Liver (tissue), 9 donors: Measurements from ENCODE around the gene DNM2. TPM values are rescaled to one million over a fixed set of nuclear protein-coding genes. Genes with fewer than 3 reads are reported as not detected.

Experiments
- DNase-seq: peaks from one replicate; pipeline ENCODE4 v3.0.0-alpha.2; 2017; ENCODE audit warnings: low spot score
- H3K27ac ChIP-seq, 2 donors: one replicate each; pipeline ENCODE4 v1.7.0; 2013; ENCODE audit warnings: inconsistent platforms in 2 of 2, low read length in 2 of 2, control low read depth in 1 of 2, low read depth in 1 of 2, mild to moderate bottlenecking in 1 of 2
- H3K27me3 ChIP-seq, 4 donors: one replicate each; pipeline versions ENCODE4 v1.6.1 to v1.7.0; 2013; ENCODE audit warnings: low read length in 3 of 4, inconsistent platforms in 1 of 4, mild to moderate bottlenecking in 1 of 4, moderate library complexity in 1 of 4; ENCODE audit not compliant: control insufficient read depth in 4 of 4, insufficient read depth in 4 of 4
- H3K36me3 ChIP-seq, 4 donors: one replicate each; pipeline versions ENCODE4 v1.6.1 to v1.7.0; 2013; ENCODE audit warnings: low read length in 3 of 4, mild to moderate bottlenecking in 3 of 4, low read depth in 1 of 4, moderate library complexity in 1 of 4; ENCODE audit not compliant: control insufficient read depth in 4 of 4, insufficient read depth in 3 of 4
- H3K4me1 ChIP-seq, 4 donors: one replicate each; pipeline versions ENCODE4 v1.6.1 to v1.7.0; 2013; ENCODE audit warnings: low read length in 3 of 4, mild to moderate bottlenecking in 3 of 4, moderate library complexity in 1 of 4; ENCODE audit not compliant: control insufficient read depth in 4 of 4, insufficient read depth in 4 of 4
- H3K4me3 ChIP-seq, 3 donors: one replicate each; pipeline versions ENCODE4 v1.6.1 to v1.7.0; 2013; ENCODE audit warnings: low read length in 3 of 3, control low read depth in 1 of 3, low read depth in 1 of 3, mild to moderate bottlenecking in 1 of 3
- H3K9ac ChIP-seq, 2 donors: one replicate each; pipeline ENCODE4 v1.7.0; 2013; ENCODE audit warnings: low read length in 2 of 2, mild to moderate bottlenecking in 2 of 2, moderate library complexity in 2 of 2, control low read depth in 1 of 2, low read depth in 1 of 2
- H3K9me3 ChIP-seq, 4 donors: one replicate each; pipeline versions ENCODE4 v1.6.1 to v1.7.0; 2013; ENCODE audit warnings: low read length in 3 of 4; ENCODE audit not compliant: control insufficient read depth in 4 of 4
- EGR1 ChIP-seq, 2 donors: IDR thresholded peaks; 2 replicates each; pipeline ENCODE4 v1.6.1; 2016 to 2018; ENCODE audit warnings: antibody characterized with exemption in 2 of 2, low read depth in 2 of 2
- FOXA1 ChIP-seq: IDR thresholded peaks from 2 replicates; pipeline ENCODE4 v1.6.1; 2016; ENCODE audit warnings: antibody characterized with exemption
- FOXA2 ChIP-seq: IDR thresholded peaks from 2 replicates; pipeline ENCODE4 v1.6.1; 2016; ENCODE audit warnings: antibody characterized with exemption
- GABPA ChIP-seq, 2 donors: IDR thresholded peaks in 1 of 2; conservative IDR thresholded peaks in 1 of 2; 2 replicates each; pipeline ENCODE4 v1.6.1; 2016; ENCODE audit warnings: antibody characterized with exemption in 2 of 2, mild to moderate bottlenecking in 1 of 2, moderate library complexity in 1 of 2
- HNF4A ChIP-seq, 2 donors: conservative IDR thresholded peaks; 2 replicates each; pipeline ENCODE4 v1.6.1; 2016; ENCODE audit warnings: antibody characterized with exemption in 2 of 2, mild to moderate bottlenecking in 2 of 2
- HNF4G ChIP-seq: IDR thresholded peaks from 2 replicates; pipeline ENCODE4 v1.6.1; 2016; ENCODE audit warnings: antibody characterized with exemption
- JUND ChIP-seq, 2 donors: IDR thresholded peaks; 2 replicates each; pipeline ENCODE4 v1.6.1; 2016; ENCODE audit warnings: antibody characterized with exemption in 2 of 2
- MAX ChIP-seq: IDR thresholded peaks from 2 replicates; pipeline ENCODE4 v1.6.1; 2016; ENCODE audit warnings: antibody characterized with exemption
- NR2F2 ChIP-seq: IDR thresholded peaks from 2 replicates; pipeline ENCODE4 v1.6.1; 2016; ENCODE audit warnings: antibody characterized with exemption
- RAD21 ChIP-seq, 2 donors: IDR thresholded peaks; 2 replicates each; pipeline ENCODE4 v1.6.1; 2016; ENCODE audit warnings: antibody characterized with exemption in 2 of 2, mild to moderate bottlenecking in 2 of 2
- RXRA ChIP-seq, 2 donors: IDR thresholded peaks; 2 replicates each; pipeline ENCODE4 v1.6.1; 2017 to 2018; ENCODE audit warnings: antibody characterized with exemption in 2 of 2, mild to moderate bottlenecking in 1 of 2
- TAF1 ChIP-seq: conservative IDR thresholded peaks from 2 replicates; pipeline ENCODE4 v1.6.1; 2016; ENCODE audit warnings: antibody characterized with exemption, mild to moderate bottlenecking
- YY1 ChIP-seq: IDR thresholded peaks from 2 replicates; pipeline ENCODE4 v1.6.1; 2016; ENCODE audit warnings: antibody characterized with exemption, mild to moderate bottlenecking
- ZBTB33 ChIP-seq: IDR thresholded peaks from 2 replicates; pipeline ENCODE4 v1.6.1; 2016; ENCODE audit warnings: antibody characterized with exemption
- WGBS: extraction: QIAGEN DNeasy Blood & Tissue Kit; methylation state at CpG from one replicate; pipeline ENCODE4 v1.1.7; 2013; 5-methylcytosine and 5-hydroxymethylcytosine counted together
- polyA plus RNA-seq, 2 donors: library from polyadenylated mRNA; stranded (reverse) in 1 of 2; unstranded in 1 of 2; fragments of 200-250 nt in 1 of 2; fragments of >200 nt in 1 of 2; fragmentation: Nextera tagmentation in 1 of 2; extraction: Ambion mirVana in 1 of 2; gene quantifications; one replicate each; pipeline versions ENCODE4 v1.2.1 to v1.2.3, GENCODE V29; 2013 to 2015
- total RNA-seq, 2 donors: library from RNA; depleted of rRNA; stranded (reverse); fragments of >200 nt; gene quantifications; one replicate each; pipeline ENCODE4 v1.2.3, GENCODE V29; 2014
- TF ChIP-seq, protein P1 (sequence below): IDR thresholded peaks from 2 replicates; pipeline ENCODE4 v1.6.1; 2016; ENCODE audit warnings: antibody characterized with exemption, mild to moderate bottlenecking
- TF ChIP-seq, protein P2 (sequence below): IDR thresholded peaks from 2 replicates; pipeline ENCODE4 v1.6.1; 2016; ENCODE audit warnings: antibody characterized with exemption
- TF ChIP-seq, protein P3 (sequence below): fragments of 150-350 bp; IDR thresholded peaks from 2 replicates; pipeline ENCODE4 v1.5.1; 2017; ENCODE audit warnings: improper control_type of control experiment, low read depth, low read length; ENCODE audit not compliant: missing input control
- donor health status: healthy.
- donor health status: healthy.
- donor health status: healthy.
- donor health status: healthy.
- donor health status: healthy.

Gene DNM2
- total and polyA plus RNA-seq, 4 donors = 23.1 to 95.1 (median 59.1) TPM

- TF ChIP-seq ZBTB33 (no peak), FOXA1 (no peak)
Measured at GRCh38 chr19:10720607-10721125, 2.8 kb downstream of the DNM2 start (continued).

GRCh38 chr19:10723591-10723990 lies 5.7 kb downstream of the DNM2 start:
- Histone ChIP-seq H3K4me1 (peaks cover 2 to 25% (median 13%) of the 10 kb centered on the region in 4 donors), H3K4me3 (no peak overlapping the region), H3K27me3 (no peaks in the 10 kb centered on the region), H3K9ac (no peak overlapping the region), H3K36me3 (no peaks in the 10 kb centered on the region), H3K9me3 (no peaks in the 10 kb centered on the region), H3K27ac (no peak overlapping the region)
- no peak for DNase-seq
- whole genome bisulfite sequencing = 87% methylated on average over 3 of the region's 3 CpGs
- TF ChIP-seq EGR1 (IDR thresholded peaks at IDR 0.05; ENCODE audit: low read depth in 2 of 2) (no peak), FOXA1 (no peak), RXRA (IDR thresholded peaks at IDR 0.05) (no peak), RAD21 (IDR thresholded peaks at IDR 0.05) (no peak), TAF1 (no peak), ZBTB33 (no peak), HNF4A (conservative IDR thresholded peaks at IDR 0.05) (no peak), NR2F2 (no peak)
- TF ChIP-seq, protein P1, sequence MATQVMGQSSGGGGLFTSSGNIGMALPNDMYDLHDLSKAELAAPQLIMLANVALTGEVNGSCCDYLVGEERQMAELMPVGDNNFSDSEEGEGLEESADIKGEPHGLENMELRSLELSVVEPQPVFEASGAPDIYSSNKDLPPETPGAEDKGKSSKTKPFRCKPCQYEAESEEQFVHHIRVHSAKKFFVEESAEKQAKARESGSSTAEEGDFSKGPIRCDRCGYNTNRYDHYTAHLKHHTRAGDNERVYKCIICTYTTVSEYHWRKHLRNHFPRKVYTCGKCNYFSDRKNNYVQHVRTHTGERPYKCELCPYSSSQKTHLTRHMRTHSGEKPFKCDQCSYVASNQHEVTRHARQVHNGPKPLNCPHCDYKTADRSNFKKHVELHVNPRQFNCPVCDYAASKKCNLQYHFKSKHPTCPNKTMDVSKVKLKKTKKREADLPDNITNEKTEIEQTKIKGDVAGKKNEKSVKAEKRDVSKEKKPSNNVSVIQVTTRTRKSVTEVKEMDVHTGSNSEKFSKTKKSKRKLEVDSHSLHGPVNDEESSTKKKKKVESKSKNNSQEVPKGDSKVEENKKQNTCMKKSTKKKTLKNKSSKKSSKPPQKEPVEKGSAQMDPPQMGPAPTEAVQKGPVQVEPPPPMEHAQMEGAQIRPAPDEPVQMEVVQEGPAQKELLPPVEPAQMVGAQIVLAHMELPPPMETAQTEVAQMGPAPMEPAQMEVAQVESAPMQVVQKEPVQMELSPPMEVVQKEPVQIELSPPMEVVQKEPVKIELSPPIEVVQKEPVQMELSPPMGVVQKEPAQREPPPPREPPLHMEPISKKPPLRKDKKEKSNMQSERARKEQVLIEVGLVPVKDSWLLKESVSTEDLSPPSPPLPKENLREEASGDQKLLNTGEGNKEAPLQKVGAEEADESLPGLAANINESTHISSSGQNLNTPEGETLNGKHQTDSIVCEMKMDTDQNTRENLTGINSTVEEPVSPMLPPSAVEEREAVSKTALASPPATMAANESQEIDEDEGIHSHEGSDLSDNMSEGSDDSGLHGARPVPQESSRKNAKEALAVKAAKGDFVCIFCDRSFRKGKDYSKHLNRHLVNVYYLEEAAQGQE = no peak
- TF ChIP-seq, protein P2, sequence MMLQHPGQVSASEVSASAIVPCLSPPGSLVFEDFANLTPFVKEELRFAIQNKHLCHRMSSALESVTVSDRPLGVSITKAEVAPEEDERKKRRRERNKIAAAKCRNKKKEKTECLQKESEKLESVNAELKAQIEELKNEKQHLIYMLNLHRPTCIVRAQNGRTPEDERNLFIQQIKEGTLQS = no peak

DNA sequence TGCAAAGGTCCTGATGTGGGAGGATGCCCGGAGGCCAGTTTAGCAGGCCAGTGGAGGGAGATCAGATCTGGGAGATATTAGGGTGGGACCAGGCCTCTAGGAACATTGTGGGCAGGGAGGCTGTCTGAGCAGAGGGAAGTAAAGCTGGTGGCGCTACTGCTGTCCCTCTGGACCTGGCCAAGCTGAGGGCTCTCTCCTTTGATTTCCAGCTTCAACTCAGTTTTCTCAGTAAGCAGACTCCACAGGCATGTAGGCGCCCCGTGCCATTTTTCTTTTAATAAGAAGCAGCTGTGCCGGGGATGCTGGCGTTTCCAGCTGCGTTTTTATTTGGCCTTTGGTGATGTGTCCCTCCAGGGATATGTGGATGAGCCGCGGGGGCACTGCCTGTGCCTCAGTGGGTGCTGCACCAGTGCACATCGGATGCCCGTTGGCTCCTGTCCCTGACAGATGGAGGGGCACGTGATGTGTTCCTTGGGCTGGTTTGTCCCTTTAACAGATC lies 6.7 kb downstream of the DNM2 start:
- H3K9ac ChIP-seq = no peak overlapping the region
- no peaks in the 10 kb centered on the region for H3K9me3 ChIP-seq
- H3K27me3 ChIP-seq = no peaks in the 10 kb centered on the region
- no peaks in the 10 kb centered on the region for H3K36me3 ChIP-seq
- H3K4me1 ChIP-seq = peaks cover 2 to 15% (median 5%) of the 10 kb centered on the region in 4 donors
- DNase-seq = no peak
- no peak overlapping the region for H3K4me3 ChIP-seq
- WGBS = 87% methylated on average over 12 of the region's 12 CpGs
- H3K27ac ChIP-seq = no peak overlapping the region
- TF ChIP-seq RXRA (IDR thresholded peaks at IDR 0.05) (no peak), ZBTB33 (no peak), HNF4A (conservative IDR thresholded peaks at IDR 0.05) (no peak), YY1 (no peak), EGR1 (IDR thresholded peaks at IDR 0.05; ENCODE audit: low read depth in 2 of 2) (no peak), JUND (IDR thresholded peaks at IDR 0.05) (no peak), NR2F2 (no peak), GABPA (IDR thresholded peaks at IDR 0.05 in 1 of 2, conservative IDR thresholded peaks at IDR 0.05 in 1 of 2) (no peak), RAD21 (IDR thresholded peaks at IDR 0.05) (no peak), FOXA1 (no peak), FOXA2 (no peak), MAX (no peak), HNF4G (no peak)
- TF ChIP-seq, protein P3, sequence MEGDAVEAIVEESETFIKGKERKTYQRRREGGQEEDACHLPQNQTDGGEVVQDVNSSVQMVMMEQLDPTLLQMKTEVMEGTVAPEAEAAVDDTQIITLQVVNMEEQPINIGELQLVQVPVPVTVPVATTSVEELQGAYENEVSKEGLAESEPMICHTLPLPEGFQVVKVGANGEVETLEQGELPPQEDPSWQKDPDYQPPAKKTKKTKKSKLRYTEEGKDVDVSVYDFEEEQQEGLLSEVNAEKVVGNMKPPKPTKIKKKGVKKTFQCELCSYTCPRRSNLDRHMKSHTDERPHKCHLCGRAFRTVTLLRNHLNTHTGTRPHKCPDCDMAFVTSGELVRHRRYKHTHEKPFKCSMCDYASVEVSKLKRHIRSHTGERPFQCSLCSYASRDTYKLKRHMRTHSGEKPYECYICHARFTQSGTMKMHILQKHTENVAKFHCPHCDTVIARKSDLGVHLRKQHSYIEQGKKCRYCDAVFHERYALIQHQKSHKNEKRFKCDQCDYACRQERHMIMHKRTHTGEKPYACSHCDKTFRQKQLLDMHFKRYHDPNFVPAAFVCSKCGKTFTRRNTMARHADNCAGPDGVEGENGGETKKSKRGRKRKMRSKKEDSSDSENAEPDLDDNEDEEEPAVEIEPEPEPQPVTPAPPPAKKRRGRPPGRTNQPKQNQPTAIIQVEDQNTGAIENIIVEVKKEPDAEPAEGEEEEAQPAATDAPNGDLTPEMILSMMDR = no peak
- TF ChIP-seq, protein P2 = no peak
